GM23338 (cell line): ENCODE measurements around the gene CCDC106.

ENCODE experiments used
- EZH2 ChIP-seq: fragments of 200-600 bp; sonication (generic); IDR thresholded peaks from one replicate; pipeline ENCODE4 v1.8.0; 2017; ENCODE audit warnings: antibody characterized with exemption, mild to moderate bottlenecking, low read depth; ENCODE audit not compliant: unreplicated experiment
- JUNB ChIP-seq: IDR thresholded peaks from one replicate; pipeline ENCODE4 v1.6.1; 2016; ENCODE audit warnings: antibody characterized with exemption; ENCODE audit not compliant: unreplicated experiment
- POLR2AphosphoS5 ChIP-seq: IDR thresholded peaks from 2 replicates; pipeline ENCODE4 v1.6.1; 2016; ENCODE audit warnings: antibody characterized with exemption, low read depth
- TF ChIP-seq, protein P1 (sequence below): fragments of 250-450 bp; sonication (Bioruptor Pico); IDR thresholded peaks from 2 replicates; pipeline ENCODE4 v1.5.0; 2020; ENCODE audit warnings: mild to moderate bottlenecking, moderate library complexity
- TF ChIP-seq, protein P2 (sequence below): IDR thresholded peaks from one replicate; pipeline ENCODE4 v1.6.1; 2018; ENCODE audit warnings: antibody characterized with exemption; ENCODE audit not compliant: unreplicated experiment
- TF ChIP-seq, protein P3 (sequence below), 2 experiments: fragments of 200-600 bp in 1 of 2; sonication (generic) in 1 of 2; conservative IDR thresholded peaks; 2 replicates each; pipeline versions ENCODE4 v1.5.1 to v1.6.1; 2016 to 2017; ENCODE audit warnings: antibody characterized with exemption in 2 of 2, low read depth in 2 of 2, mild to moderate bottlenecking in 2 of 2, moderate library complexity in 1 of 2

DNA sequence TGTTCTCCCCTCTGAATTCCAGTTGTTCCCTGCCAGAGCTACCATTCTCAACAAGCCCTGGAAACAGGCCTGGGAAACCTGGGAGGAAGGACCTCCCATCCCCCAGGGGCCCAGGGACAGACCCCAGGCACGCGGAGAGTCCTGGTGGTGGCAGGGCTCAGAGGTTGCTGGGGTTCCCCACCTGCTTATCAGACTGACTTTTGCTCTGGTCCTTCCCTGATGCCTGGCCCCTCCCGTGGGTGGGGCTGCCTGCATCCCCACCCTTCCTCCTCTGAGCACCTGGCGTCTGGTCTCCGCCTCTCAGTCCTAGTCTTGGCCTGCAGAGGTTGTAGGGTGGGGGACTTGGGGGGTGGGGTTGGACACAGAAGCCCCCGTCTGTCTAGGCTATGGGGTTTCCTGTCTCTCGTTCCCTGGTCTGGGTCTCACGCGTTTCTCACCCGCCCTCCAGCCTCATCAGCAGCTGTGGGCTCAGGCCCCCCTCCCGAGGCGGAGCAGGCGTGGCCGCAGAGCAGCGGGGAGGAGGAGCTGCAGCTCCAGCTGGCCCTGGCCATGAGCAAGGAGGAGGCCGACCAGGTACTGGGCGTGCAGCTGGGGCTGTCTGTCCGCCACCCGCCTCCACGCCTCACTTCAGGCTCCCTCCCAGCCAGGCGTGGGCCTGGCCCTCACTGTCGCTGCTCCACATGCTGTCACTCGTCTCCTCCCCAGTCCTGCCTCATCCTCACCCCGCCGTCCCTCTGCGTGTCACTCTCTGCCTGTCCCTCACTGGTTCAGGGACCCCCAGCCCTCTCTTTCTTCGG, 40.6 kb downstream of the CCDC106 start:
- TF ChIP-seq JUNB, result no peak
- TF ChIP-seq, protein P1, sequence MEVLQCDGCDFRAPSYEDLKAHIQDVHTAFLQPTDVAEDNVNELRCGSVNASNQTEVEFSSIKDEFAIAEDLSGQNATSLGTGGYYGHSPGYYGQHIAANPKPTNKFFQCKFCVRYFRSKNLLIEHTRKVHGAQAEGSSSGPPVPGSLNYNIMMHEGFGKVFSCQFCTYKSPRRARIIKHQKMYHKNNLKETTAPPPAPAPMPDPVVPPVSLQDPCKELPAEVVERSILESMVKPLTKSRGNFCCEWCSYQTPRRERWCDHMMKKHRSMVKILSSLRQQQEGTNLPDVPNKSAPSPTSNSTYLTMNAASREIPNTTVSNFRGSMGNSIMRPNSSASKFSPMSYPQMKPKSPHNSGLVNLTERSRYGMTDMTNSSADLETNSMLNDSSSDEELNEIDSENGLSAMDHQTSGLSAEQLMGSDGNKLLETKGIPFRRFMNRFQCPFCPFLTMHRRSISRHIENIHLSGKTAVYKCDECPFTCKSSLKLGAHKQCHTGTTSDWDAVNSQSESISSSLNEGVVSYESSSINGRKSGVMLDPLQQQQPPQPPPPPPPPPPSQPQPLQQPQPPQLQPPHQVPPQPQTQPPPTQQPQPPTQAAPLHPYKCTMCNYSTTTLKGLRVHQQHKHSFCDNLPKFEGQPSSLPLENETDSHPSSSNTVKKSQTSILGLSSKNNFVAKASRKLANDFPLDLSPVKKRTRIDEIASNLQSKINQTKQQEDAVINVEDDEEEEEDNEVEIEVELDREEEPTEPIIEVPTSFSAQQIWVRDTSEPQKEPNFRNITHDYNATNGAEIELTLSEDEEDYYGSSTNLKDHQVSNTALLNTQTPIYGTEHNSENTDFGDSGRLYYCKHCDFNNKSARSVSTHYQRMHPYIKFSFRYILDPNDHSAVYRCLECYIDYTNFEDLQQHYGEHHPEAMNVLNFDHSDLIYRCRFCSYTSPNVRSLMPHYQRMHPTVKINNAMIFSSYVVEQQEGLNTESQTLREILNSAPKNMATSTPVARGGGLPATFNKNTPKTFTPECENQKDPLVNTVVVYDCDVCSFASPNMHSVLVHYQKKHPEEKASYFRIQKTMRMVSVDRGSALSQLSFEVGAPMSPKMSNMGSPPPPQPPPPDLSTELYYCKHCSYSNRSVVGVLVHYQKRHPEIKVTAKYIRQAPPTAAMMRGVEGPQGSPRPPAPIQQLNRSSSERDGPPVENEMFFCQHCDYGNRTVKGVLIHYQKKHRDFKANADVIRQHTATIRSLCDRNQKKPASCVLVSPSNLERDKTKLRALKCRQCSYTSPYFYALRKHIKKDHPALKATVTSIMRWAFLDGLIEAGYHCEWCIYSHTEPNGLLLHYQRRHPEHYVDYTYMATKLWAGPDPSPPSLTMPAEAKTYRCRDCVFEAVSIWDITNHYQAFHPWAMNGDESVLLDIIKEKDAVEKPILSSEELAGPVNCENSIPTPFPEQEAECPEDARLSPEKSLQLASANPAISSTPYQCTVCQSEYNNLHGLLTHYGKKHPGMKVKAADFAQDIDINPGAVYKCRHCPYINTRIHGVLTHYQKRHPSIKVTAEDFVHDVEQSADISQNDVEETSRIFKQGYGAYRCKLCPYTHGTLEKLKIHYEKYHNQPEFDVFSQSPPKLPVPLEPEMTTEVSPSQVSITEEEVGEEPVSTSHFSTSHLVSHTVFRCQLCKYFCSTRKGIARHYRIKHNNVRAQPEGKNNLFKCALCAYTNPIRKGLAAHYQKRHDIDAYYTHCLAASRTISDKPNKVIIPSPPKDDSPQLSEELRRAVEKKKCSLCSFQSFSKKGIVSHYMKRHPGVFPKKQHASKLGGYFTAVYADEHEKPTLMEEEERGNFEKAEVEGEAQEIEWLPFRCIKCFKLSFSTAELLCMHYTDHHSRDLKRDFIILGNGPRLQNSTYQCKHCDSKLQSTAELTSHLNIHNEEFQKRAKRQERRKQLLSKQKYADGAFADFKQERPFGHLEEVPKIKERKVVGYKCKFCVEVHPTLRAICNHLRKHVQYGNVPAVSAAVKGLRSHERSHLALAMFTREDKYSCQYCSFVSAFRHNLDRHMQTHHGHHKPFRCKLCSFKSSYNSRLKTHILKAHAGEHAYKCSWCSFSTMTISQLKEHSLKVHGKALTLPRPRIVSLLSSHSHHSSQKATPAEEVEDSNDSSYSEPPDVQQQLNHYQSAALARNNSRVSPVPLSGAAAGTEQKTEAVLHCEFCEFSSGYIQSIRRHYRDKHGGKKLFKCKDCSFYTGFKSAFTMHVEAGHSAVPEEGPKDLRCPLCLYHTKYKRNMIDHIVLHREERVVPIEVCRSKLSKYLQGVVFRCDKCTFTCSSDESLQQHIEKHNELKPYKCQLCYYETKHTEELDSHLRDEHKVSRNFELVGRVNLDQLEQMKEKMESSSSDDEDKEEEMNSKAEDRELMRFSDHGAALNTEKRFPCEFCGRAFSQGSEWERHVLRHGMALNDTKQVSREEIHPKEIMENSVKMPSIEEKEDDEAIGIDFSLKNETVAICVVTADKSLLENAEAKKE (CRISPR knock-in tag), result no peak
- TF ChIP-seq, protein P2, sequence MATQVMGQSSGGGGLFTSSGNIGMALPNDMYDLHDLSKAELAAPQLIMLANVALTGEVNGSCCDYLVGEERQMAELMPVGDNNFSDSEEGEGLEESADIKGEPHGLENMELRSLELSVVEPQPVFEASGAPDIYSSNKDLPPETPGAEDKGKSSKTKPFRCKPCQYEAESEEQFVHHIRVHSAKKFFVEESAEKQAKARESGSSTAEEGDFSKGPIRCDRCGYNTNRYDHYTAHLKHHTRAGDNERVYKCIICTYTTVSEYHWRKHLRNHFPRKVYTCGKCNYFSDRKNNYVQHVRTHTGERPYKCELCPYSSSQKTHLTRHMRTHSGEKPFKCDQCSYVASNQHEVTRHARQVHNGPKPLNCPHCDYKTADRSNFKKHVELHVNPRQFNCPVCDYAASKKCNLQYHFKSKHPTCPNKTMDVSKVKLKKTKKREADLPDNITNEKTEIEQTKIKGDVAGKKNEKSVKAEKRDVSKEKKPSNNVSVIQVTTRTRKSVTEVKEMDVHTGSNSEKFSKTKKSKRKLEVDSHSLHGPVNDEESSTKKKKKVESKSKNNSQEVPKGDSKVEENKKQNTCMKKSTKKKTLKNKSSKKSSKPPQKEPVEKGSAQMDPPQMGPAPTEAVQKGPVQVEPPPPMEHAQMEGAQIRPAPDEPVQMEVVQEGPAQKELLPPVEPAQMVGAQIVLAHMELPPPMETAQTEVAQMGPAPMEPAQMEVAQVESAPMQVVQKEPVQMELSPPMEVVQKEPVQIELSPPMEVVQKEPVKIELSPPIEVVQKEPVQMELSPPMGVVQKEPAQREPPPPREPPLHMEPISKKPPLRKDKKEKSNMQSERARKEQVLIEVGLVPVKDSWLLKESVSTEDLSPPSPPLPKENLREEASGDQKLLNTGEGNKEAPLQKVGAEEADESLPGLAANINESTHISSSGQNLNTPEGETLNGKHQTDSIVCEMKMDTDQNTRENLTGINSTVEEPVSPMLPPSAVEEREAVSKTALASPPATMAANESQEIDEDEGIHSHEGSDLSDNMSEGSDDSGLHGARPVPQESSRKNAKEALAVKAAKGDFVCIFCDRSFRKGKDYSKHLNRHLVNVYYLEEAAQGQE, result no peak
- TF ChIP-seq, protein P3, sequence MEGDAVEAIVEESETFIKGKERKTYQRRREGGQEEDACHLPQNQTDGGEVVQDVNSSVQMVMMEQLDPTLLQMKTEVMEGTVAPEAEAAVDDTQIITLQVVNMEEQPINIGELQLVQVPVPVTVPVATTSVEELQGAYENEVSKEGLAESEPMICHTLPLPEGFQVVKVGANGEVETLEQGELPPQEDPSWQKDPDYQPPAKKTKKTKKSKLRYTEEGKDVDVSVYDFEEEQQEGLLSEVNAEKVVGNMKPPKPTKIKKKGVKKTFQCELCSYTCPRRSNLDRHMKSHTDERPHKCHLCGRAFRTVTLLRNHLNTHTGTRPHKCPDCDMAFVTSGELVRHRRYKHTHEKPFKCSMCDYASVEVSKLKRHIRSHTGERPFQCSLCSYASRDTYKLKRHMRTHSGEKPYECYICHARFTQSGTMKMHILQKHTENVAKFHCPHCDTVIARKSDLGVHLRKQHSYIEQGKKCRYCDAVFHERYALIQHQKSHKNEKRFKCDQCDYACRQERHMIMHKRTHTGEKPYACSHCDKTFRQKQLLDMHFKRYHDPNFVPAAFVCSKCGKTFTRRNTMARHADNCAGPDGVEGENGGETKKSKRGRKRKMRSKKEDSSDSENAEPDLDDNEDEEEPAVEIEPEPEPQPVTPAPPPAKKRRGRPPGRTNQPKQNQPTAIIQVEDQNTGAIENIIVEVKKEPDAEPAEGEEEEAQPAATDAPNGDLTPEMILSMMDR (conservative IDR thresholded peaks at IDR 0.05; ENCODE audit: low read depth in 2 of 2), result no peak
- no peak for TF ChIP-seq EZH2
- no peak for TF ChIP-seq POLR2AphosphoS5
